GM06990 (cell line): ENCODE measurements around the gene RAB22A.

Experiments used
- DNase-seq: peaks from one replicate; pipeline ENCODE4 v3.0.0-alpha.2; 2011; ENCODE audit not compliant: insufficient read length; ENCODE audit errors: extremely low read depth
- H3K27me3 ChIP-seq: replicated peaks from 2 replicates; pipeline ENCODE4 v1.6.0; 2011; ENCODE audit warnings: low read length; ENCODE audit not compliant: control insufficient read depth, insufficient read depth
- H3K36me3 ChIP-seq: 2 replicates; pipeline ENCODE4 v1.5.1; 2011; ENCODE audit warnings: low read length; ENCODE audit not compliant: control insufficient read depth, insufficient read depth
- H3K4me3 ChIP-seq: replicated peaks from 2 replicates; pipeline ENCODE4 v1.5.1; 2011; ENCODE audit warnings: low read depth, mild to moderate bottlenecking, control low read depth, low read length
- TF ChIP-seq, protein P1 (sequence below): IDR thresholded peaks from 2 replicates; pipeline ENCODE4 v1.5.1; 2011; ENCODE audit warnings: low read length, control low read depth, mild to moderate bottlenecking, inconsistent platforms; ENCODE audit not compliant: insufficient read depth, poor library complexity, severe bottlenecking

Gene RAB22A

DNA sequence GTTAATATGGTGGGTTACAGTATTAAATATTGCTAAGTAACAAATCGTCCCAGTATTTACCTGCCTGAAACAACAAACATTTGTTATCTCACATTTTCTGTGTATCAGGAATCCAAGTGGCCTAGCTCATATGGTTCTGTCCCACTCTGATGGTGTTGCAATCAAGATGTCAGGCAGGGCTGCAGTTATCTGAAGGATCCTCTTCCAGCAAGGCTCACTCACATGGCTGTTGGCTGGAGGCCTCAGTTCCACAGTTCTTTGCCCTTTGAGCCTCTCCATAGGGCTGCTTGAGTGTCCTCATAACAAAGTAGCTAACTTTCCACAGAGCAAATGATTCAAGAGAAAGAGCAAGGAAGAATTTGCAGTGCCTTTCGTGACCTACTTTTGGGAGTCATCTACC is 17.7 kb downstream of the RAB22A start:
- no peaks in the 10 kb centered on the region for H3K27me3 ChIP-seq
- TF ChIP-seq, protein P1, sequence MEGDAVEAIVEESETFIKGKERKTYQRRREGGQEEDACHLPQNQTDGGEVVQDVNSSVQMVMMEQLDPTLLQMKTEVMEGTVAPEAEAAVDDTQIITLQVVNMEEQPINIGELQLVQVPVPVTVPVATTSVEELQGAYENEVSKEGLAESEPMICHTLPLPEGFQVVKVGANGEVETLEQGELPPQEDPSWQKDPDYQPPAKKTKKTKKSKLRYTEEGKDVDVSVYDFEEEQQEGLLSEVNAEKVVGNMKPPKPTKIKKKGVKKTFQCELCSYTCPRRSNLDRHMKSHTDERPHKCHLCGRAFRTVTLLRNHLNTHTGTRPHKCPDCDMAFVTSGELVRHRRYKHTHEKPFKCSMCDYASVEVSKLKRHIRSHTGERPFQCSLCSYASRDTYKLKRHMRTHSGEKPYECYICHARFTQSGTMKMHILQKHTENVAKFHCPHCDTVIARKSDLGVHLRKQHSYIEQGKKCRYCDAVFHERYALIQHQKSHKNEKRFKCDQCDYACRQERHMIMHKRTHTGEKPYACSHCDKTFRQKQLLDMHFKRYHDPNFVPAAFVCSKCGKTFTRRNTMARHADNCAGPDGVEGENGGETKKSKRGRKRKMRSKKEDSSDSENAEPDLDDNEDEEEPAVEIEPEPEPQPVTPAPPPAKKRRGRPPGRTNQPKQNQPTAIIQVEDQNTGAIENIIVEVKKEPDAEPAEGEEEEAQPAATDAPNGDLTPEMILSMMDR: no peak
- H3K4me3 ChIP-seq: no peak overlapping the region
- H3K36me3 ChIP-seq: peaks cover 2% of the 10 kb centered on the region
- no peak for DNase-seq

DNA sequence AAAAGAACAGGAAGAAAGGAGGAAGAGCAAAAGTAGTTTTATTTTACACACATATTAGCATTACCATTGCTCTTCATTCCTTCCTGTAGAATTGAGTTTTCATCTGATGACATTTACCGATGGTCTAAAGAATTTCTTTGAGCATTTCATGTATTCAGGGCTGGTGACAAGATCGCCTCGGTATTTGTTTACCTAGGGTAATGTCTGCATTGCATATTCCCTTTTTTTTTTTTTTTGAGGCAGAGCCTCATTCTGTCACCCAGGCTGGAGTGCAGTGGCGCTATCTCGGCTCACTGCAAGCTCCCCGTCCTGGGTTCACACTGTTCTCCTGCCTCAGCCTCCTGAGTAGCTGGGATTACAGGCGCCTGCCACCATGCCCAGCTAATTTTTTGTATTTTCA is 19.3 kb downstream of the RAB22A start:
- no peak for DNase-seq
- Histone ChIP-seq H3K36me3 (peaks cover 2% of the 10 kb centered on the region), H3K27me3 (no peaks in the 10 kb centered on the region), H3K4me3 (no peak overlapping the region)
- TF ChIP-seq, protein P1: no peak

DNA sequence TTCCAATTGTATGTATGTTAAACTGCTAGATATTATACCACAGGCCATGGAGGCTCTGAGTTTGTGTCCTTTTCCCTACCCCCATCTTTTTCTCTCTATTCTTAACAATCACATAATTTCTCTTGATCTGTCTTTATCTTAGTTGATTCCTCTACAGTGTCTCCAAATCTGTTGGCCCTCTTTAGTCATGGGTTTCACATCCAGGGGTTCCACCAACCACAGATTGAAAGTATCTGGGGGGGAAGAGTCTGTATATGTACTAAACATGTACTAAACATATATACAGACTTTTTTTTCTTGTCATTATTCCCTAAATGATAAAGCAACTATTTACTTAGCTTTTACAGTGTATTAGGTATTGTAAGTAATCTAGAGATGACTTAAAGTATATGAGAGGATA is 20.2 kb downstream of the RAB22A start:
- H3K36me3 ChIP-seq: peaks cover 2% of the 10 kb centered on the region
- TF ChIP-seq, protein P1: no peak

DNA sequence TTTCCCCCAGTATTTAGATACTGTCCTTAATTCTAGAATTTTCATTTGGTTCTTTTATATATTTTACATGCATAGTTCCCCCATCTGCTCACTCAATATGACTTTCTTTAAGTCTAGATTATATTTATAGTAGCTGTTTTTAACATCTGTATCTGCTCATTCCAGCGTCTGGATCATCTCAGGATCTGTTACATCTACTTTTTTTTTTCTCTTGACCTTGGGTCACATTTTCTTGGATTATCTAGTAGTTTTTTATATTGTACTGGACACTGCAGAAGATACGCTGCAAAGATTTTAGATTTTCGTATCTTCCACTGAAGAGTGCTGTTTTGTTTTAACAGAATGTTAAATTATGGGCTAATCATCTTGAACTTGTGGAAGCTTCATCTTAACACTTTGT is 20.7 kb downstream of the RAB22A start:
- Histone ChIP-seq H3K36me3 (peaks cover 2% of the 10 kb centered on the region), H3K27me3 (no peaks in the 10 kb centered on the region), H3K4me3 (no peak overlapping the region)
- TF ChIP-seq, protein P1: no peak
- no peak for DNase-seq

More for the DNA sequence above, 20.2 kb downstream of the RAB22A start:
- no peak for DNase-seq
- no peaks in the 10 kb centered on the region for H3K27me3 ChIP-seq
- H3K4me3 ChIP-seq: no peak overlapping the region

DNA sequence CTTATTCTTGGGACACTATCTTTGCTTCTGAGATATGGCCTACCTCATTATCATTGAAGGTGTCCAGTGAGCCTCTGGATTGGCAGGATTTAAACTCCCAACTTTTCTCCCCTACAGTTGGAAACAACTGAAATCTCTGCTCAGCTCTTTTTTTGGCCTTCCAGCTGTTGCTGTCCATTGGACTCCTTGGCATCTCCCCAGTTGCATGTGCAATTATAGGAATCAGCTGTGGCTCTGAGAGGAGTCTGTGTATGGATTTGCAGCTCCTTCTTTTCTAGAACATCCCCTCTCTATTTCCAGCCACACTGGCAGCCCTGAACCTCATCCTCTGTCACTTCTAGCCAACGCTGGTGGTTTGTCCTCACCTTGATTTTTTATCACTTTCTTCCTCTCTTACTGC is 21.2 kb downstream of the RAB22A start:
- TF ChIP-seq, protein P1: no peak
- Histone ChIP-seq H3K36me3 (peaks cover 2% of the 10 kb centered on the region), H3K27me3 (no peaks in the 10 kb centered on the region), H3K4me3 (no peak overlapping the region)
- DNase-seq: no peak

DNA sequence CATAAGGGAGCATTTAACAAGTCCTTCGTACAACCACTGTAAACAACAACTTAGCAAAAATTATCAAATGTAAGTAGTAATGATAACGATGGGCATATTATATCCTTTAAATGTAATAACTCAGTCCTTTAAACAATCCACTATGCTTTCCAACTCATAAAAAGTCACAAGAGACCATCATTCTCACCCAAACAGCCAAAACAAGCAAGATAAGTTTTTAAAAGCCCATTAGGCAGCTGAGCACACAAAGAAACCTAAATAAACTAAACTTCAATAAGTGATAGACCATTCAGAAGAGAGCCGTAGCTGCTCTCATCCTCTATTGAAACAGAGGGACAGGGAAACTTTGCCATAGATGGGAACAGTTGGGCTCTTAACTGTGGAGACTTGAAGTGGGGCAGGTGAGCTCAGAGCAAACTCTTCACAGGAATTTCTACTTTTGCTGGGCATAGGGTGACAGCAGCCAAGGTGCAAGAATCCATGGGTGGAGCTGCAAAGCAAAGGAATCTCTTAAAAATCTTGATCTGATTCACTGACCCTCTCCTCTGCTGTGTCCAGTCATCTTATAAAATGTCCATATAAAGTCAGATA is 22.5 kb downstream of the RAB22A start:
- TF ChIP-seq, protein P1: no peak
- DNase-seq: no peak
- Histone ChIP-seq H3K36me3 (peaks cover 2% of the 10 kb centered on the region), H3K4me3 (no peak overlapping the region), H3K27me3 (no peaks in the 10 kb centered on the region)
